Measurements from ENCODE around the gene DKKL1.
A peak's percentile ranks its signal among the peaks of the same experiment; 100 is the strongest.
"Not testable (repeated sequence)": the region's sequence is repeated elsewhere in the genome, so short reads cannot be mapped to it uniquely, and the experiment has no call there.

DKKL1 gene

GRCh38 chr19:49364083-49364737 is 533 bp downstream of the DKKL1 start:
- DNase-seq: no peak

GRCh38 chr19:49366110-49366509 is 2.4 kb downstream of the DKKL1 start:
- DNase-seq: no peak

GRCh38 chr19:49368711-49369358 is 5.2 kb downstream of the DKKL1 start:
- DNase-seq: no peak

- no peak for DNase-seq
Observed at GRCh38 chr19:49371184-49371583, 7.5 kb downstream of the DKKL1 start.

GRCh38 chr19:49373174-49373573 is 9.5 kb downstream of the DKKL1 start:
- not testable (repeated sequence) for DNase-seq

- DNase-seq: no peak
Observed at GRCh38 chr19:49374665-49375434, 11.2 kb downstream of the DKKL1 start.

GRCh38 chr19:49378512-49378911 is 14.8 kb downstream of the DKKL1 start:
- no peak for DNase-seq

GRCh38 chr19:49380391-49380790 is 16.7 kb downstream of the DKKL1 start:
- DNase-seq: no peak

- no peak for DNase-seq
Observed at GRCh38 chr19:49382639-49383038, 19.0 kb downstream of the DKKL1 start.

- no peak for DNase-seq
Observed at GRCh38 chr19:49383599-49383998, 19.9 kb downstream of the DKKL1 start.

GRCh38 chr19:49387936-49388372 is 24.3 kb downstream of the DKKL1 start, which contains the start of gene KASH5:
TSS of gene KASH5 (plus strand) at chr19:49388249. CDS start at chr19:49390884, 2,635 bp downstream.
- peak; percentile 92 for DNase-seq

- no peak for DNase-seq
Observed at GRCh38 chr19:49389406-49389805, 25.7 kb downstream of the DKKL1 start.

- no peak for DNase-seq
Observed at GRCh38 chr19:49390131-49390928, 26.7 kb downstream of the DKKL1 start.

- DNase-seq: no peak
Observed at GRCh38 chr19:49390929-49391359, 27.3 kb downstream of the DKKL1 start.

- peak; percentile 85 for DNase-seq
Observed at GRCh38 chr19:49391581-49392399, 28.1 kb downstream of the DKKL1 start.

GRCh38 chr19:49393881-49394280 is 30.2 kb downstream of the DKKL1 start:
- DNase-seq: no peak

GRCh38 chr19:49395581-49396407 is 32.1 kb downstream of the DKKL1 start:
- no peak for DNase-seq

- no peak for DNase-seq
Observed at GRCh38 chr19:49396738-49397505, 33.2 kb downstream of the DKKL1 start.

GRCh38 chr19:49398001-49398615 is 34.4 kb downstream of the DKKL1 start:
- DNase-seq: no peak

- DNase-seq: no peak
Observed at GRCh38 chr19:49398931-49399330, 35.3 kb downstream of the DKKL1 start.
